ENCODE results near the gene CHN2.

- TF ChIP-seq POLR2AphosphoS5 (IDR thresholded peaks at IDR 0.05; ENCODE audit: low read depth, low read length) = no peak
- no peak for TF ChIP-seq POLR2A (IDR thresholded peaks at IDR 0.05; ENCODE audit: low read depth, low read length)
- TF ChIP-seq TAF1 (IDR thresholded peaks at IDR 0.05; ENCODE audit: borderline replicate concordance, low read depth, low read length) = no peak
Measured at GRCh38 chr7:29516491-29516890, 321.9 kb downstream of the CHN2 start.

Measured in GM12892 (cell line).